Measurements from ENCODE around the gene MSRB3. TPM values are rescaled to one million over a fixed set of nuclear protein-coding genes. Genes with fewer than 3 reads are reported as not detected.

Gene MSRB3
- total RNA-seq (1 to 10 TPM in 1 of 5 experiments, under 1 TPM in 1, not detected in 3; 0.37 to 1.8 TPM), polyA plus RNA-seq (not detected), total RNA-seq (not detected)

DNA sequence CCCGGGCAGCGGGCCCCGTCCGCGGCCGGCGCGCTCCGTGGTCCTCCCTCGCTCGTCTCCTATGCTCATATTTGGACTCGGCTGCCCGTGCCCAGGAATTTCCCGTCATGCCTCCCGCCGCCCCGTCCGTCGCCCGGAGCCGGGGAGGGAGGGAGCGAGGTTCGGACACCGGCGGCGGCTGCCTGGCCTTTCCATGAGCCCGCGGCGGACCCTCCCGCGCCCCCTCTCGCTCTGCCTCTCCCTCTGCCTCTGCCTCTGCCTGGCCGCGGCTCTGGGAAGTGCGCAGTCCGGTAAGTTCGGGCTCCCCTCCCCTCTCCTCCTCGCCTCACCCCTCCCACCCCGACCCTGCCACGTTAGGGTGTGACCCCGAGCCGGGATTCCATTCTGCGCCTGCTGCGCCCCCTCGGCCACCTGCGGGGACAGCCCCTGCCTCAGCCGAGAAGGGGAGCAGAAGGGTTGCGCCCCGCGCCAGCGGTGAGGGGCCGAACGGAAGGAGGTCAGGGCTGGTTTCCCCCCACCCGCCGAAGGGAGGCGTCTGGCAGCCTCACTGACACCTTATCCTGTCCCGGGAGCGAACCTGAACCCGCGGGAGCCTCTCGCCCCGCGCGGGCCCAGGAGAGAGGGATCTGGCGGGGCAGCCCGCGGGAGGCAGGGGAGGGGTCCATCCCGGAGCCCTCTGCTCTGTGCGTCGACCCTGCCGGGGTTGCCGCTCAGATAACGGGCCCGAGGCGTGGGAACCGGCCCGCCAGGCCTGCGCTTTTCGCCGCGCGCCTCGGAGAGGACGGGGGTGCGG, at the start of gene MSRB3:
Gene MSRB3 (plus strand): TSS at position 108 of the 793 bp plus-strand sequence. CDS start 29,897 bp downstream, outside the sequence.
- POLR2A ChIA-PET, result no interaction called here
- Mint-ChIP-seq H3K36me3 (no peaks in the 10 kb centered on the region), H3K9me3 (no peaks in the 10 kb centered on the region), H3K27ac (no peak within 1 kb of the TSS), H3K4me3 (peak within 1 kb of the TSS; percentile 63 to 80 (median 71)), H3K4me1 (peaks cover 2 to 16% (median 5%) of the 10 kb centered on the region in 7 donors), H3K27me3 (peaks cover 59 to 76% (median 70%) of the 10 kb centered on the region in 5 donors)
- intact Hi-C loops (cut with micrococcal nuclease), result no loop called here
- Histone ChIP-seq H3K27ac (ENCODE audit: low read depth, low read length) (no peak within 1 kb of the TSS), H3K27me3 (ENCODE audit: control insufficient read depth in 2 of 2, insufficient read depth in 2 of 2, low read length in 2 of 2) (peaks cover 0 to 5% of the 10 kb centered on the region in 2 donors), H3K4me1 (ENCODE audit: control insufficient read depth in 2 of 2, insufficient read depth in 2 of 2, low read length in 2 of 2) (no peaks in the 10 kb centered on the region), H3K4me3 (ENCODE audit: low read length) (peak within 1 kb of the TSS; percentile 43), H3K36me3 (ENCODE audit: control insufficient read depth in 2 of 3, insufficient read depth in 3 of 3, low read length in 3 of 3) (no peaks in the 10 kb centered on the region), H3K9me3 (ENCODE audit: control insufficient read depth in 2 of 3, low read length in 3 of 3) (no peaks in the 10 kb centered on the region)
- CTCF ChIA-PET, result no interaction called here
- ATAC-seq (peak; percentile 62), DNase-seq (peak in 3 of 9 donors; percentile 2 to 37 (median 3))

GRCh38 chr12:65229441-65229840, 49.0 kb upstream of the MSRB3 start:
- Mint-ChIP-seq H3K27me3 (no peaks in the 10 kb centered on the region), H3K4me1 (peaks cover 6 to 41% (median 30%) of the 10 kb centered on the region in 7 donors), H3K9me3 (peaks cover 6 to 35% (median 22%) of the 10 kb centered on the region in 11 donors), H3K27ac (no peak overlapping the region), H3K4me3 (no peak overlapping the region), H3K36me3 (peaks cover 13 to 57% (median 55%) of the 10 kb centered on the region in 5 donors)
- Histone ChIP-seq H3K9me3 (ENCODE audit: control insufficient read depth in 2 of 3, low read length in 3 of 3) (peaks cover 0 to 5% (median 0%) of the 10 kb centered on the region in 3 experiments), H3K4me3 (ENCODE audit: low read length) (no peak overlapping the region), H3K27ac (ENCODE audit: low read depth, low read length) (no peak overlapping the region), H3K36me3 (ENCODE audit: control insufficient read depth in 2 of 3, insufficient read depth in 3 of 3, low read length in 3 of 3) (peaks cover 0 to 13% (median 0%) of the 10 kb centered on the region in 3 experiments), H3K4me1 (ENCODE audit: control insufficient read depth in 2 of 2, insufficient read depth in 2 of 2, low read length in 2 of 2) (peaks cover 0 to 4% of the 10 kb centered on the region in 2 donors), H3K27me3 (ENCODE audit: control insufficient read depth in 2 of 2, insufficient read depth in 2 of 2, low read length in 2 of 2) (no peaks in the 10 kb centered on the region)
- CTCF ChIA-PET, result interaction anchor here (0.7 kb wide), 1 partner anchor 26 kb away, joined by 3 read pairs; no protein-coding TSS in a partner anchor
- no peak for ATAC-seq
- POLR2A ChIA-PET, result no interaction called here
- intact Hi-C loops (cut with micrococcal nuclease), result no loop called here
- no peak for DNase-seq

GRCh38 chr12:65232476-65233077, 45.9 kb upstream of the MSRB3 start:
- no peak overlapping the region for H3K27ac ChIP-seq (ENCODE audit: low read depth, low read length)
- DNase-seq, result peak in 6 of 9 donors; percentile 8 to 39 (median 20)
- H3K36me3 ChIP-seq (ENCODE audit: control insufficient read depth in 2 of 3, insufficient read depth in 3 of 3, low read length in 3 of 3), result peaks cover 0 to 13% (median 0%) of the 10 kb centered on the region in 3 experiments
- ATAC-seq, result peak; percentile 51
- ChIA-PET CTCF (interaction anchor here (0.8 to 3.8 kb wide), 6 partner anchors 19 to 344 kb away, joined by 3 to 36 read pairs (median 5); partner anchors contain the start of gene LEMD3), POLR2A (interaction anchor here (1.2 kb wide), 1 partner anchor 64 kb away, joined by 3 read pairs; the partner anchor contains the start of gene LEMD3)
- H3K27ac Mint-ChIP-seq, result peak overlapping the region in 1 of 9 donors; percentile 36
- H3K27me3 ChIP-seq (ENCODE audit: control insufficient read depth in 2 of 2, insufficient read depth in 2 of 2, low read length in 2 of 2), result no peaks in the 10 kb centered on the region
- H3K9me3 ChIP-seq (ENCODE audit: control insufficient read depth in 2 of 3, low read length in 3 of 3), result peaks cover 0 to 5% (median 0%) of the 10 kb centered on the region in 3 experiments
- H3K4me3 Mint-ChIP-seq, result peak overlapping the region in 2 of 10 donors; percentile 10 to 25
- intact Hi-C loops (cut with micrococcal nuclease), result loop anchor here (1.0 to 10.0 kb wide), 9 partner anchors 62 to 852 kb away; partner anchors contain the start of genes WIF1 (in 2 of the 2) and LEMD3 (in 1 of the 2)
- H3K4me3 ChIP-seq (ENCODE audit: low read length), result no peak overlapping the region
- peaks cover 0 to 28% (median 16%) of the 10 kb centered on the region in 11 donors for H3K9me3 Mint-ChIP-seq
- no peaks in the 10 kb centered on the region for H3K27me3 Mint-ChIP-seq
- H3K4me1 Mint-ChIP-seq, result peaks cover 0 to 15% (median 12%) of the 10 kb centered on the region in 7 donors
- peaks cover 5 to 30% (median 28%) of the 10 kb centered on the region in 5 donors for H3K36me3 Mint-ChIP-seq
- H3K4me1 ChIP-seq (ENCODE audit: control insufficient read depth in 2 of 2, insufficient read depth in 2 of 2, low read length in 2 of 2), result no peaks in the 10 kb centered on the region

GRCh38 chr12:65237153-65237552, 41.3 kb upstream of the MSRB3 start:
- H3K36me3 Mint-ChIP-seq, result peaks cover 7 to 16% (median 12%) of the 10 kb centered on the region in 5 donors
- no peaks in the 10 kb centered on the region for H3K27me3 Mint-ChIP-seq
- Histone ChIP-seq H3K36me3 (ENCODE audit: control insufficient read depth in 2 of 3, insufficient read depth in 3 of 3, low read length in 3 of 3) (peaks cover 0 to 11% (median 7%) of the 10 kb centered on the region in 3 experiments), H3K27ac (ENCODE audit: low read depth, low read length) (no peak overlapping the region), H3K4me3 (ENCODE audit: low read length) (no peak overlapping the region), H3K4me1 (ENCODE audit: control insufficient read depth in 2 of 2, insufficient read depth in 2 of 2, low read length in 2 of 2) (no peaks in the 10 kb centered on the region), H3K27me3 (ENCODE audit: control insufficient read depth in 2 of 2, insufficient read depth in 2 of 2, low read length in 2 of 2) (no peaks in the 10 kb centered on the region), H3K9me3 (ENCODE audit: control insufficient read depth in 2 of 3, low read length in 3 of 3) (no peaks in the 10 kb centered on the region)
- peaks cover 0 to 11% (median 7%) of the 10 kb centered on the region in 7 donors for H3K4me1 Mint-ChIP-seq
- no peak overlapping the region for H3K27ac Mint-ChIP-seq
- intact Hi-C loops (cut with micrococcal nuclease), result loop anchor here in 1 of 2 donors (10.0 kb wide), 2 partner anchors 172 to 848 kb away; no protein-coding TSS in a partner anchor
- H3K4me3 Mint-ChIP-seq, result no peak overlapping the region
- DNase-seq (no peak), ATAC-seq (no peak)
- POLR2A ChIA-PET, result no interaction called here
- no peaks in the 10 kb centered on the region for H3K9me3 Mint-ChIP-seq
- CTCF ChIA-PET, result no interaction called here

GRCh38 chr12:65238609-65239008, 39.9 kb upstream of the MSRB3 start:
- intact Hi-C loops (cut with micrococcal nuclease), result loop anchor here in 1 of 2 donors (10.0 kb wide), 2 partner anchors 174 to 846 kb away; no protein-coding TSS in a partner anchor
- DNase-seq (no peak), ATAC-seq (no peak)
- Histone ChIP-seq H3K27me3 (ENCODE audit: control insufficient read depth in 2 of 2, insufficient read depth in 2 of 2, low read length in 2 of 2) (no peaks in the 10 kb centered on the region), H3K9me3 (ENCODE audit: control insufficient read depth in 2 of 3, low read length in 3 of 3) (no peaks in the 10 kb centered on the region), H3K4me3 (ENCODE audit: low read length) (no peak overlapping the region), H3K4me1 (ENCODE audit: control insufficient read depth in 2 of 2, insufficient read depth in 2 of 2, low read length in 2 of 2) (no peaks in the 10 kb centered on the region), H3K27ac (ENCODE audit: low read depth, low read length) (no peak overlapping the region), H3K36me3 (ENCODE audit: control insufficient read depth in 2 of 3, insufficient read depth in 3 of 3, low read length in 3 of 3) (peaks cover 0 to 16% (median 11%) of the 10 kb centered on the region in 3 experiments)
- Mint-ChIP-seq H3K27me3 (no peaks in the 10 kb centered on the region), H3K4me3 (no peak overlapping the region), H3K4me1 (peaks cover 0 to 5% (median 0%) of the 10 kb centered on the region in 7 donors), H3K27ac (peak overlapping the region in 1 of 9 donors; percentile 4), H3K36me3 (peaks cover 8 to 30% (median 24%) of the 10 kb centered on the region in 5 donors), H3K9me3 (no peaks in the 10 kb centered on the region)
- POLR2A ChIA-PET, result no interaction called here
- CTCF ChIA-PET, result no interaction called here
